Erythroblast (primary cell): ENCODE data around the gene DYNLRB1.

Experiments used
- GATA1 ChIP-seq: IDR thresholded peaks from 2 replicates; pipeline ENCODE4 v1.6.1; 2011; ENCODE audit warnings: low read depth, mild to moderate bottlenecking, control low read depth, low read length, moderate library complexity
- POLR2A ChIP-seq: IDR thresholded peaks from 2 replicates; pipeline ENCODE4 v1.6.1; 2011; ENCODE audit warnings: mild to moderate bottlenecking, low read length

DNA sequence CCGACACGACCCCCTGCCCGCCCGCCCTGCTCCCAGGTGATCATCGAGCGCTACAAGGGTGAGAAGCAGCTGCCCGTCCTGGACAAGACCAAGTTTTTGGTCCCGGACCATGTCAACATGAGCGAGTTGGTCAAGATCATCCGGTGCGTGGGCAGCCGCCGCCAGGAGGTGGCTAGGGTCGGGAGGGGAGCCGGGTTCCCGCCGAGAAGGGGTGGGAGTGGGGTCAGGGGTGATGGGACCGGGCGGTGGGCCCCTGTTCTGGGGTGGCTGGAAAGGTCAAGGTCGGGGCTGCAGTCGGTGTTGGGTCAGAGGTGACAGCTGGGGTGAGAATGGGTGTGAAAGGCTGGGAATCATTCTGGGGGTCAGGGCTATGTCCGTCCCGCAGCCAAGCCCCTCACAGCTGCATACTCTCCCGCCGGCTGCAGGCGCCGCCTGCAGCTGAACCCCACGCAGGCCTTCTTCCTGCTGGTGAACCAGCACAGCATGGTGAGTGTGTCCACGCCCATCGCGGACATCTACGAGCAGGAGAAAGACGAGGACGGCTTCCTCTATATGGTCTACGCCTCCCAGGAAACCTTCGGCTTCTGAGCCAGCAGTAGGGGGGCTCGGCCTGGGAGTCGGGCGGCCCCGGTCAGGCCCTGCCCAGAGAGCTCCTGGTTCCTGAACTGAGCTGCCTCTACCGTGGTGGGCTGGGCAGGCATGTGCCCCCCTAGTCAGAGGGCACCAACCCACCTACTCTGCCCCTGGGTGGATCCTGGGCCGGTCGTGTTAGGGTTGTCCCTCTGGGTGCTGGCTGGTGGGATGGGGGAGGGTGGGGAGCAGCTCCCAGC lies 43.3 kb downstream of the DYNLRB1 start:
- TF ChIP-seq POLR2A (no peak), GATA1 (no peak)
